Hematopoietic multipotent progenitor cell treated with erythropoietin and hydrocortisone succinate and interleukin-3 and kit ligand, for 15 days (in vitro differentiated cells): Measurements from ENCODE around the gene EFL1.
A peak's percentile ranks its signal among the peaks of the same experiment; 100 is the strongest.
"Not testable (repeated sequence)": the region's sequence is repeated elsewhere in the genome, so short reads cannot be mapped to it uniquely, and the experiment has no call there.

ENCODE experiments used
- DNase-seq: peaks from one replicate; pipeline ENCODE4 v3.0.0-alpha.2; 2015; ENCODE audit warnings: low spot score

EFL1 gene

GRCh38 chr15:82275410-82275809, 12.9 kb upstream of the EFL1 start:
- no peak for DNase-seq

DNA sequence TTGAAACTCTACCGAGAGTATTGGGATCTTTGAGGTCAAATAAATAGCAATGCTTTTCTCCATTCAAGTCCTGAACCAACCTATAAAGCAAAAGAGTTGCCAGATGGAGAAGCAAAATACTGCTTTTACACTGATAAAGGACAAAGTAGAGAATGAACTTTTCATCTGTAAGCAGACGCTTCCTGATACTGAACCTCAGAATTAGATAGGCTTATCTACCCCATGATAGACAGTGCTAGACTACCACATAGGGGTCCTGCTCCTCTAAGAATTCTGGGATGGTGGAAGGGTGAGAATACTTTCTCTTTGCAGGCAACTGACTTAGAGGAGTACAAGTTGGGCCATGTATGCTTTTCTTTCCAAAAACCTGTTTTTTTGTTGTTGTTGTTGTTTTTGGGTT, 9.6 kb upstream of the EFL1 start:
- no peak for DNase-seq

DNA sequence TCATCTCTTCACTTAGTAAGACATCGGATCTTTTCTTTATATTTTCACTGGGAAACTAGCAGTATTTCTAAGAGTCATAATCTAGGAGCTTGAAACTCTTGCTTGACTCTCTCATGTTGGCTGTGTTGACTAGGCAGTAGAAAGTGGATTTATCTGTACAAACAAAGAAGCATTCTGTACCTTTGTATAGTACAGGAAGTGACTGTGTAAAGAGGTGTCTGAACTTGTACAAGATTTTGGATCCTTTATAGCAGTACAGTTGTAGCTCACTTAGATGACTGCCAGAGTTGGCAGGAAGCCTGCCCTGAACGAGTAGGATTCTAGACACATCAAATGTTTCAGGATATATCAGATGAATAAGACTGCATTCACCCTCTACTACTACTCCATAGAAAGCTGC, 5.9 kb upstream of the EFL1 start:
- DNase-seq, result not testable (repeated sequence)

- DNase-seq, result not testable (repeated sequence)
These were observed 4.6 kb upstream of the EFL1 start for GRCh38 chr15:82267137-82267536.

GRCh38 chr15:82263350-82263749, 816 bp upstream of the EFL1 start:
- DNase-seq, result no peak

GRCh38 chr15:82261566-82262421, 740 bp downstream of the EFL1 start:
- DNase-seq, result peak; percentile 30

DNA sequence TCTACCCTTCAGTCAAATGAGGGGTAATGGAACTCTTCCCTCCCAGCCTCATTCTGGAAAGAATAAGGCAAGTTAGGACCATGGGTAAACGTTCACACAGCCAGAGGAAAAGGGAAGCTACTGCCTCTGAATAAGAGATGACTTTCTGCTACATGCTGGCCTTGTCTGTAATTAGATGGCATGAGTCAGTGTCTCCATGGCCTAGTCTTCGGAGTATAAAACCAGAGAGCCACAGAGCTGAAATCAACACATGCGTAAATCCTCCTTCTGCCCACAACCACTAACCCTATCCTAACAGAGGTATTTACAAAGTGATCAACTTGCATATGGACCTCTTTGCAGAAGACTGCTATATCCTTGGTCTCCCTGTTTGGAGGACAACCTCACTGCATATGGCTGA, 14.3 kb downstream of the EFL1 start:
- not testable (repeated sequence) for DNase-seq

DNA sequence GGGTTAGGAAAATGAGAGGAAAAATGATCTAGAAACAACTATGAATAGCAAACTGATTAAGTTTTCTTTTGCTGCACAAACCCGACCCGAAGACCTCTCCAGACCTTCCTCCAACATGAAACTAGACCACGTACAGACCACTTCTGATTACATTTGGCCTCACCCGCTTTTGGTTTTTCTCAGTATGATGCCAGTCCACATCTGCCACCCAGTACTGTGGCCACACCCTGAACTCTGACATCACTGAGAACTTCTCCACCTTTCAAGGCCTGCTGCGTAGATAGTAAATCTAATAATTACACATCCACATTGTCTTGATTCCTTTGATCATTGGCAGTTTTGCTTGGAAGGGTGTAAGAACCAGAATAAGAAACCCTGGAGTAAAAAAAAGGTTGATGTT, 16.6 kb downstream of the EFL1 start:
- DNase-seq, result not testable (repeated sequence)

DNA sequence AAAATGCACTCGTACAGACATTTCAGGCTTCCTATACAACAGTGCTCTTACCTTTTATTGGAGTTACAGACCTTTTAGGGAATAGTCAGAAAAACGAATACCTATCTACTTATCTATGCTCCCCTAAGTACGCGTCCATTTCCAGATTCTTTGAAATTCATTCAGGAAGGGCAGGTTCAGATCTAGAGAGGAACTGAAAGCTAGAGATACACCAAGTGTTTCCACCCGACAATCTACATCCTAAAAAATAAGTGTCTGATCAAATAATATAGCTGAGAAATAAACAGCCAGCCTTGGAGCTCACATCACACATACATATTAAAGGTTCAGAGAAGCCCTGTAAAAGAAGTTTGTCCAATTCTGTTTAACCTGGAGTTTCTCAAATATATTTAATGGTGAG, 18.9 kb downstream of the EFL1 start:
- not testable (repeated sequence) for DNase-seq

DNA sequence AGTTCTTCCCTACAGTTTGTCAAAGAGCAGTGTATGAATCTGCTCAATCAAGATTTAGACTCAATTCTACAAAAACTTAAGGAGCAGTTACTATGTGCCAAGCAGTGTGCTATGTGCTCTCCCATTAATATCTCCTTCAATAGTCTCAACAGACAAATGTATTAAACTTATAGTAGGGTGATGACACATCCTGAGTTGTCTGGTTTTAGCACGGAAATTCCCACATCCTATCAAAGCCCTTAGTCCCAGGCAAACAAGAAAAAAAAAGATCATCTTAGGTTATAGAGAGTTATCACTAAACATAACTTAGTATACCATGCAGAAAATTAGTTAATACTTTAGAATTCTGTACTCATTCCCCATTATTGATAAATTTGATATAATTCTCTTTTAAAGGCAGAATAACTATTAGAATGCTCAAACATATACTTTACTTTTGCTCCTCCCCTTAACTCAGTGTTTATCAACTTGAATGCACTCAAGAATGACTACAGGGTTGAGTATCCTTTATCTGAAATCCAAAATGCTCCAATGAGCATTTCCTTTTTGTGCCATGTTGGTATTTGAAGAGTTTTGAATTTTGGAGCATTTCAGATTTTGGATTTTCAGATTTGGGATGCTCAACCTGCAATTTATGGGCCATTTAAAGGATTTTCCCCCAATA, 20.6 kb downstream of the EFL1 start:
- DNase-seq, result not testable (repeated sequence)

GRCh38 chr15:82239685-82240391, 22.7 kb downstream of the EFL1 start:
- no peak for DNase-seq

GRCh38 chr15:82237944-82238534, 24.5 kb downstream of the EFL1 start:
- not testable (repeated sequence) for DNase-seq

- no peak for DNase-seq
These were observed 30.7 kb downstream of the EFL1 start for GRCh38 chr15:82231842-82232241.

DNA sequence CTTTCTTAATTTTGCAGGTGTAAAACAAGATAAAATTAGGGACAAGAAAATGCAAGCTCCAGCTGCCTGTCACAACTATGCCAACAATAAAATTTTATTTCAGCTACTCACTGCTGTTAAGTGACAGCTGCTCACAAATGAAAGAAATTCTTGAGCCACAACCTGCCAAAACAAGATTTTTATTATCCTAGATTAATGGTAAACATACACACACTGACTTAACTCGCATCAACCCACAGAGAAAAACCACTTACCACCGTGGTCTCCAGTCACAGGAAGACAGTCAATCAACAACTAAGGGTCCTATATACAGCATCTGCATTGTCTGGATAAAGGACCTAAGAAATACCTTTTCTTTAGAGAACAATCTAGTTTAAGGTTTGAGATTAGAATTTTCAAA, 31.3 kb downstream of the EFL1 start:
- no peak for DNase-seq

DNA sequence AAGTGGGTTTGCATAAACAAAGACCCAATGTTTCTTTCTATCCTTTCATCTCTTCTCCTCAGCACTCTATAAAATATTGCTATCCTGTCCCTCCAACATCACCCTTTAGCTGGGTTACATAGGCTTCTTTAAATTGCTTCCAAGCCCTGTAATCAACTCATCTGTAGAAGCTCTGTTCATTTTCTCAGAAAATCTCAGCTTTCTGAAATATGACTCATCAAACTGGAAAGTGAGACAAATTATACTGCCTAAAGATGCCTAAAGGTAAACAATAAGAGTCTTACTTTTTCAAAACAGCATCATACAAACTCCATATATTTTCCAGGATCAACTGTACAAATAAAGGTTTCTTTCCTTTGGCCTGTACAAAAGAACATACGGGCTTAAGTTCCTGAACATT, 33.8 kb downstream of the EFL1 start:
- DNase-seq, result no peak

DNA sequence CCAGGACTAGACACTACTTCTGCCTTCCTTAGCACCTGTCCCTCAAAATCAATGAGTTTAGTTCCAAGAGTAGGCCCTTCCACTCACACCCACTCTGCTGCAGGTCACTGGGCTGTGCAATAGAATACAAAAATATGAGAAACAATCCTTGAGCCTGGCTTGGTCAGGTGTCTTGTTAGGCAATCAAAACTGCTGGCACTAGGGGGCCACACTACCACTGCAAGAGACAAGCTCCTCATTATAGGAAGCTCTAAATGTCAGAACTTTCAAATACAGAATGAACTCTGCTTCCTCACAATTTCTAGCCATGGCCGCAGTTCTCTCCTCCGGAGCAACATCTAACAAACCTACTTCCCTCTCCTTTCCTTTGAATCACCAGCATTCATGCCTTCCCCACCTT, 41.0 kb downstream of the EFL1 start:
- DNase-seq, result peak; percentile 25

- DNase-seq, result not testable (repeated sequence)
These were observed 46.4 kb downstream of the EFL1 start for GRCh38 chr15:82216092-82216491.

DNA sequence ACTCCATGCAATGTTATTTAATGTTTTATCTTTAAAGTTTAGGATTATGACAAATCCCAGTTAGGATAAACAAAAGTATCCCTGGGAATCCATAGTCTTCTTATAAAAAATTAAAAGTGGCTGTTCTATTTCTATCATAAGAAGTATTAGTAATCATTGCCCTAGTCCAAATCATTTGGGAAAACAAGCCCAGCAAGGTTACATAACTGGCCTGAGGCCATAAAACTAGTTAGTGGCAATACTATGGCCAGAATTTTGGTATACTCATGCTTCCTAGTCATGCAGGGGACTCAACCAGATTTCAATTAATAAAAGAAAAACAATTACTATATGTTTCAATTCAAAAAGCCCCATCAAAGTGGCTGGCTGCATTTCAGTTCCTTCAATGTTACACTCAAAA, 50.3 kb downstream of the EFL1 start:
- not testable (repeated sequence) for DNase-seq

DNA sequence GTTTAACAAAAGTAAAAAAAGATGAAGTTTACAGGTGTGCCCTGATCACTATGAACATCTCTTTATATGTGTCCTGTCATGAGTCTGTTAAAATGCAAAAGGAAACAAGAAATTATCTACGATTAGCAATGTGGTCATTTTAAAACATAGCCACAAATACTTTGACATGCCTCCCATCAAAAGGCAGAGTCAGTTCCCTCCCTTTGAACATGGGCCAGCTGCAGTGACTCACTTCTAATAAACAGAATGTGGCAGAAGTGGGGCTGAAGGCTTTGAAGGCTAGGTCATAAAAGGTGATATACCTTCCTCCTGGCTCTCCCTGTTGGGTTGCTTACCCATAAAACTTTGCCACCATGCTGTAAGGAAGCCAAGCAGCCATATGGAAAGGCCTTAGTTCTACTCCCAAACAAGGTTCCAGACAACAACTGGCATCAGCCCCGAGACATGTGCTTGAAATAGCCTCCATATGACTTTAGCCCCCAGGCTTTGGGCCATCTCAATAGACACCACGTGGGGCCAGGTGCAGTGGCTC, 52.4 kb downstream of the EFL1 start:
- peak; percentile 14 for DNase-seq

GRCh38 chr15:82204575-82204974, 58.0 kb downstream of the EFL1 start:
- not testable (repeated sequence) for DNase-seq

DNA sequence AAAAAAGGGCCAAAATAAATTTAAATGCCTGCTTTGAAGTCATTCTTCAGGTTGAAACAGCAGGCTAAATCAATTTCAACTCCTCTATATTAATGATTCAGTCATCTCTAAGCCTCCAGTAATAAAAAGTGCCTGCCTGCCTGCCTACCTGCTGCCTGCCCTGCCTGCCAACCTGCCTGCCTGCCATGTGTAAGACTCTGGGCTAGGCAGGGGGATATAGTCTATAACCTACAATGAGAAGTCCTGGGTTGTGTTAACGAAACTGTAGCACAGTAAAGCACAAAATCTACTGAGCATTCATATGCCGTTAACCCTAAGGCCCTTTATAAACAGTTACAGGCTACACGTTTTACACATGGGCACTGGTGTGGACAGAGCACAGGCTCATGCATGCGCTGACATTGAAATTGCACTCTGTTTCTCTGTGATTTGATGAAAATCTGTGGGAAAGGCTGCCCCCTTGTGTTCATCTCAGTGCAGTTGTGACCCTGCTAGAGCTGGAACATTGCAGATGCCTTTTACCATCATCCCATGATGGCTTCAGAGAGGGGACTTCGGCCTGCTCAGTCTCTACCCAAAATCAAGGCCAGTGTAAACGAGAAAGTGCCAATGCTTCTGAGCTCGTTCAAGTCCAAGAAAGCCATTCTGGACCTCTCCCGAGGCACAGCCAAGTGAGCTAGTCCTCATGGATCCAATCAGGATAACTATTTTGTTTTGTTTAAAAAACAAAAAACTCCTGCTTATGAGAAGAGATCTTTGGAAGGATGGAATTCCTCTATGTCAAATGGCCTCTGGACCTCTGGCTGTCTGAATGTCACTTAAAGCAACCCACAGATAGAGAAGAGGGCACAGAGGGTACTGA, 64.6 kb downstream of the EFL1 start:
- DNase-seq, result peak; percentile 63
